ENCODE results near the gene ERC1. TPM values are rescaled to one million over a fixed set of nuclear protein-coding genes. Genes with fewer than 3 reads are reported as not detected.

ERC1 gene
- total and polyA plus RNA-seq, 2 of the 4 experiments (the other 2 are of a cell fraction), result 11.6 to 25.6 TPM

DNA sequence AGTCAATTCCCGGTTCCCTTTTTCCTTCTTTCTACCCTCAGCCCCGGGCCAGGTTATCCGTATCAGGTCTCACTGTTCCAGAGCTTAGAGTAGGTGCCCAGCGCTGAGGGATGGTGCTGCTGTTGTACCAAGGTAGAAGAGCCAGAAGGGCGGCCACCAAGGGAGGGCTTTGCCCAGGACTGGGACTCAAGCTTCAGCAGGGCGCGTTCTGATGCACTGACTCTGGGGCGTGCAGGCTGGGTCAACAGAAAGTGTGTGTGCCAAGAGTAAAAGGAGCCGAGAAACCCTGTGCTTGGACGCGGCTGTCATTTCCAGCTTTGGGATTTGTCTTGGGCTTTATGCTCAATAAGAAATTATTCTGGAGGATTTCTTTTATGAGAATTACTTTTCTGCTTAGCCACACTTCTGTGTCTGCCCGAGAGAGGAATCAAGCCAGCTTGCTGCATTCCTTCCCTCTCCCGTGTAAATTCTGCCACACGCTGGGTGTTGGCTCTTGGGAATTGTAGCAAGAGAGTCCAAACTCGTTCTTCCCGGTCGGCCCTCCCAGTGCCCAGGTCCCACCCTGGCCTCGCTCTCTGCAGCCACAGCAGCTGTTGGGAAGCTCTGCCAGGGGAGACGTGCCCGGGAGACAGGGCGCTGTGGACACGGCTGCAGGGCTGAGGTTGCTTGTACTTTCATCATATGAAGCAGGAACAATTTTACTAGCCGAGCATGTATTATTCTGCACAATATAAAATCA, 505.3 kb downstream of the ERC1 start:
- Histone ChIP-seq H3K18ac (ENCODE audit: low read depth, low read length) (peak overlapping the region; percentile 7; the same call in 1 of the 2 replicates), H2BK20ac (ENCODE audit: low read depth, low read length) (no peak overlapping the region), H4K8ac (ENCODE audit: low read depth in 2 of 2, low read length in 2 of 2) (peak overlapping the region in 1 of 2 experiments; percentile 53; a peak in 1 of 4 replicates), H2AK9ac (replicated peaks; ENCODE audit: low read depth, low read length, poor library complexity) (no peak overlapping the region), H3K14ac (replicated peaks; ENCODE audit: low read depth, low read length) (peak overlapping the region; percentile 53; the same call in 1 of the 2 replicates), H3K9me1 (ENCODE audit: insufficient read depth, low read length) (peaks cover 6% of the 10 kb centered on the region; the same call in 1 of the 2 replicates), H2BK15ac (ENCODE audit: low read depth, low read length) (no peak overlapping the region), H3K4ac (ENCODE audit: low read depth, low read length) (peak overlapping the region; percentile 75), H3K56ac (ENCODE audit: extremely low read depth, insufficient read depth, low read length) (no peak overlapping the region), H3K27ac (ENCODE audit: insufficient read depth, low read length) (peak overlapping the region; percentile 39), H4K5ac (ENCODE audit: low read depth, low read length) (peak overlapping the region; percentile 6; the same call in 1 of the 2 replicates), H3K9ac (ENCODE audit: low read depth, low read length) (0 out of 2 replicates have a peak overlapping the region, but pooled peaks have one; percentile 13), H3K79me1 (ENCODE audit: low read depth in 1 of 2, low read length in 2 of 2) (no peaks in the 10 kb centered on the region), H2BK5ac (ENCODE audit: low read depth, low read length, poor library complexity, severe bottlenecking) (no peak overlapping the region), H3K4me2 (ENCODE audit: low read depth, low read length) (peak overlapping the region; percentile 51), H3K4me1 (ENCODE audit: control insufficient read depth, insufficient read depth, low read length) (peaks cover 13% of the 10 kb centered on the region), H3K9me3 (ENCODE audit: control insufficient read depth, insufficient read depth, low read length) (no peaks in the 10 kb centered on the region), H3K23ac (ENCODE audit: low read depth, low read length) (peak overlapping the region; percentile 26; the same call in 1 of the 2 replicates), H4K20me1 (ENCODE audit: insufficient read depth, low read length) (no peaks in the 10 kb centered on the region), H2AK5ac (ENCODE audit: low read depth, low read length) (peak overlapping the region; percentile 29; the same call in 1 of the 2 replicates), H3K36me3 (ENCODE audit: control insufficient read depth, insufficient read depth, low read length) (peaks cover 6% of the 10 kb centered on the region; the same call in 1 of the 2 replicates), H2BK120ac (ENCODE audit: low read depth, low read length) (peak overlapping the region; percentile 50), H3K4me3 (ENCODE audit: insufficient read depth, low read depth, low read length) (no peak overlapping the region), H2AFZ (replicated peaks; ENCODE audit: low read length, poor library complexity) (peak overlapping the region; percentile 82), H3K27me3 (ENCODE audit: control insufficient read depth, insufficient read depth, low read length) (no peaks in the 10 kb centered on the region), H4K91ac (ENCODE audit: insufficient read depth, low read depth, low read length) (peak overlapping the region; percentile 19; the same call in 1 of the 2 replicates)
- WGBS, 2 experiments (ENCODE audit: extremely low coverage in 2 of 2, insufficient read length in 1 of 2), result no CpG with 5 or more reads among the region's 23 CpGs
- dilution Hi-C loops (cut with HindIII; ENCODE audit: low sequenced_read_pairs, unreplicated experiment) (no loop called here), in situ Hi-C loops (cut with MboI; ENCODE audit: low sequenced_read_pairs) (no loop called here), intact Hi-C loops (cut with micrococcal nuclease) (no loop called here)
- DNase-seq (peak; percentile 31), ATAC-seq (ENCODE audit: low read depth) (peak; percentile 66)
- no TSS peak for BruUV-seq (replicated peaks)
- POLR2A ChIA-PET (ENCODE audit: unreplicated experiment), result no interaction called here
- TF ChIP-seq CEBPB (IDR thresholded peaks at IDR 0.05; ENCODE audit: low read depth, low read length) (no peak), RAD21 (IDR thresholded peaks at IDR 0.05; ENCODE audit: low read length) (no peak), MAZ (IDR thresholded peaks at IDR 0.05; ENCODE audit: borderline replicate concordance, low read depth, low read length) (no peak), CHD1 (IDR thresholded peaks at IDR 0.05; ENCODE audit: low read depth, low read length) (no peak), MXI1 (IDR thresholded peaks at IDR 0.05; ENCODE audit: borderline replicate concordance, low read depth, low read length) (no peak), RCOR1 (IDR thresholded peaks at IDR 0.05; ENCODE audit: insufficient replicate concordance, low read length) (no peak), FOS (IDR thresholded peaks at IDR 0.05; ENCODE audit: low read depth, low read length) (no peak), SMC3 (IDR thresholded peaks at IDR 0.05; ENCODE audit: low read depth, low read length) (no peak), POLR2A (IDR thresholded peaks at IDR 0.05; ENCODE audit: low read depth, low read length) (no peak), BHLHE40 (IDR thresholded peaks at IDR 0.05; ENCODE audit: low read depth, low read length) (no peak), RFX5 (IDR thresholded peaks at IDR 0.05; ENCODE audit: low read depth, low read length) (no peak)
- TF ChIP-seq, protein P1, sequence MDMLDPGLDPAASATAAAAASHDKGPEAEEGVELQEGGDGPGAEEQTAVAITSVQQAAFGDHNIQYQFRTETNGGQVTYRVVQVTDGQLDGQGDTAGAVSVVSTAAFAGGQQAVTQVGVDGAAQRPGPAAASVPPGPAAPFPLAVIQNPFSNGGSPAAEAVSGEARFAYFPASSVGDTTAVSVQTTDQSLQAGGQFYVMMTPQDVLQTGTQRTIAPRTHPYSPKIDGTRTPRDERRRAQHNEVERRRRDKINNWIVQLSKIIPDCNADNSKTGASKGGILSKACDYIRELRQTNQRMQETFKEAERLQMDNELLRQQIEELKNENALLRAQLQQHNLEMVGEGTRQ (IDR thresholded peaks at IDR 0.05; ENCODE audit: low read depth, low read length), result no peak
- TF ChIP-seq, protein P2, sequence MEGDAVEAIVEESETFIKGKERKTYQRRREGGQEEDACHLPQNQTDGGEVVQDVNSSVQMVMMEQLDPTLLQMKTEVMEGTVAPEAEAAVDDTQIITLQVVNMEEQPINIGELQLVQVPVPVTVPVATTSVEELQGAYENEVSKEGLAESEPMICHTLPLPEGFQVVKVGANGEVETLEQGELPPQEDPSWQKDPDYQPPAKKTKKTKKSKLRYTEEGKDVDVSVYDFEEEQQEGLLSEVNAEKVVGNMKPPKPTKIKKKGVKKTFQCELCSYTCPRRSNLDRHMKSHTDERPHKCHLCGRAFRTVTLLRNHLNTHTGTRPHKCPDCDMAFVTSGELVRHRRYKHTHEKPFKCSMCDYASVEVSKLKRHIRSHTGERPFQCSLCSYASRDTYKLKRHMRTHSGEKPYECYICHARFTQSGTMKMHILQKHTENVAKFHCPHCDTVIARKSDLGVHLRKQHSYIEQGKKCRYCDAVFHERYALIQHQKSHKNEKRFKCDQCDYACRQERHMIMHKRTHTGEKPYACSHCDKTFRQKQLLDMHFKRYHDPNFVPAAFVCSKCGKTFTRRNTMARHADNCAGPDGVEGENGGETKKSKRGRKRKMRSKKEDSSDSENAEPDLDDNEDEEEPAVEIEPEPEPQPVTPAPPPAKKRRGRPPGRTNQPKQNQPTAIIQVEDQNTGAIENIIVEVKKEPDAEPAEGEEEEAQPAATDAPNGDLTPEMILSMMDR (conservative IDR thresholded peaks at IDR 0.05; ENCODE audit: low read depth, low read length), result no peak
- TF ChIP-seq, protein P3, sequence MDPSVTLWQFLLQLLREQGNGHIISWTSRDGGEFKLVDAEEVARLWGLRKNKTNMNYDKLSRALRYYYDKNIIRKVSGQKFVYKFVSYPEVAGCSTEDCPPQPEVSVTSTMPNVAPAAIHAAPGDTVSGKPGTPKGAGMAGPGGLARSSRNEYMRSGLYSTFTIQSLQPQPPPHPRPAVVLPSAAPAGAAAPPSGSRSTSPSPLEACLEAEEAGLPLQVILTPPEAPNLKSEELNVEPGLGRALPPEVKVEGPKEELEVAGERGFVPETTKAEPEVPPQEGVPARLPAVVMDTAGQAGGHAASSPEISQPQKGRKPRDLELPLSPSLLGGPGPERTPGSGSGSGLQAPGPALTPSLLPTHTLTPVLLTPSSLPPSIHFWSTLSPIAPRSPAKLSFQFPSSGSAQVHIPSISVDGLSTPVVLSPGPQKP (IDR thresholded peaks at IDR 0.05; ENCODE audit: borderline replicate concordance, low read depth, low read length), result no peak
- CTCF ChIA-PET, result no interaction called here
